Measurements from ENCODE around the gene UBE2QL1.

Gene UBE2QL1

GRCh38 chr5:6540111-6540827 is 91.6 kb downstream of the UBE2QL1 start:
- no peak for DNase-seq

- DNase-seq = no peak
These were observed 92.8 kb downstream of the UBE2QL1 start for GRCh38 chr5:6541256-6542013.

GRCh38 chr5:6542421-6543345 is 94.0 kb downstream of the UBE2QL1 start:
- no peak for DNase-seq

- DNase-seq = no peak
These were observed 94.7 kb downstream of the UBE2QL1 start for GRCh38 chr5:6543346-6543730.

GRCh38 chr5:6543830-6544560 is 95.3 kb downstream of the UBE2QL1 start:
- no peak for DNase-seq
